ENCODE data around the gene CEP170B. TPM values are rescaled to one million over a fixed set of nuclear protein-coding genes. Genes with fewer than 3 reads are reported as not detected.

CEP170B gene
- total and polyA plus RNA-seq, 2 of the 13 experiments (the other 11 are each of a cell fraction or from before 2014, with no cell fraction given), result 4.3 to 8.8 TPM

- TF ChIP-seq CBX5 (CRISPR knock-in tag; IDR thresholded peaks at IDR 0.05; ENCODE audit: borderline replicate concordance) (no peak), ZNF720 (CRISPR knock-in tag; IDR thresholded peaks at IDR 0.05) (no peak), HNRNPUL1 (IDR thresholded peaks at IDR 0.05; ENCODE audit: low read depth, low read length) (no peak), ATF2 (CRISPR knock-in tag; IDR thresholded peaks at IDR 0.05) (no peak), ZNF776 (CRISPR knock-in tag; IDR thresholded peaks at IDR 0.05) (peak; percentile 82), ZMYM3 (CRISPR knock-in tag; IDR thresholded peaks at IDR 0.05) (no peak), TRIM22 (IDR thresholded peaks at IDR 0.05) (no peak), MTF2 (CRISPR knock-in tag; IDR thresholded peaks at IDR 0.05; ENCODE audit: borderline replicate concordance) (no peak), ESRRA (CRISPR knock-in tag; IDR thresholded peaks at IDR 0.05; ENCODE audit: low read depth) (0 out of 2 replicates have a peak, but pooled peaks have one; percentile 15), SAP130 (CRISPR knock-in tag; IDR thresholded peaks at IDR 0.05; ENCODE audit: low read depth) (peak; percentile 49)
- TF ChIP-seq, protein P1, sequence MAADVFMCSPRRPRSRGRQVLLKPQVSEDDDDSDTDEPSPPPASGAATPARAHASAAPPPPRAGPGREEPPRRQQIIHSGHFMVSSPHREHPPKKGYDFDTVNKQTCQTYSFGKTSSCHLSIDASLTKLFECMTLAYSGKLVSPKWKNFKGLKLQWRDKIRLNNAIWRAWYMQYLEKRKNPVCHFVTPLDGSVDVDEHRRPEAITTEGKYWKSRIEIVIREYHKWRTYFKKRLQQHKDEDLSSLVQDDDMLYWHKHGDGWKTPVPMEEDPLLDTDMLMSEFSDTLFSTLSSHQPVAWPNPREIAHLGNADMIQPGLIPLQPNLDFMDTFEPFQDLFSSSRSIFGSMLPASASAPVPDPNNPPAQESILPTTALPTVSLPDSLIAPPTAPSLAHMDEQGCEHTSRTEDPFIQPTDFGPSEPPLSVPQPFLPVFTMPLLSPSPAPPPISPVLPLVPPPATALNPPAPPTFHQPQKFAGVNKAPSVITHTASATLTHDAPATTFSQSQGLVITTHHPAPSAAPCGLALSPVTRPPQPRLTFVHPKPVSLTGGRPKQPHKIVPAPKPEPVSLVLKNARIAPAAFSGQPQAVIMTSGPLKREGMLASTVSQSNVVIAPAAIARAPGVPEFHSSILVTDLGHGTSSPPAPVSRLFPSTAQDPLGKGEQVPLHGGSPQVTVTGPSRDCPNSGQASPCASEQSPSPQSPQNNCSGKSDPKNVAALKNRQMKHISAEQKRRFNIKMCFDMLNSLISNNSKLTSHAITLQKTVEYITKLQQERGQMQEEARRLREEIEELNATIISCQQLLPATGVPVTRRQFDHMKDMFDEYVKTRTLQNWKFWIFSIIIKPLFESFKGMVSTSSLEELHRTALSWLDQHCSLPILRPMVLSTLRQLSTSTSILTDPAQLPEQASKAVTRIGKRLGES (CRISPR knock-in tag; IDR thresholded peaks at IDR 0.05; ENCODE audit: borderline replicate concordance), result no peak
- TF ChIP-seq, protein P2, sequence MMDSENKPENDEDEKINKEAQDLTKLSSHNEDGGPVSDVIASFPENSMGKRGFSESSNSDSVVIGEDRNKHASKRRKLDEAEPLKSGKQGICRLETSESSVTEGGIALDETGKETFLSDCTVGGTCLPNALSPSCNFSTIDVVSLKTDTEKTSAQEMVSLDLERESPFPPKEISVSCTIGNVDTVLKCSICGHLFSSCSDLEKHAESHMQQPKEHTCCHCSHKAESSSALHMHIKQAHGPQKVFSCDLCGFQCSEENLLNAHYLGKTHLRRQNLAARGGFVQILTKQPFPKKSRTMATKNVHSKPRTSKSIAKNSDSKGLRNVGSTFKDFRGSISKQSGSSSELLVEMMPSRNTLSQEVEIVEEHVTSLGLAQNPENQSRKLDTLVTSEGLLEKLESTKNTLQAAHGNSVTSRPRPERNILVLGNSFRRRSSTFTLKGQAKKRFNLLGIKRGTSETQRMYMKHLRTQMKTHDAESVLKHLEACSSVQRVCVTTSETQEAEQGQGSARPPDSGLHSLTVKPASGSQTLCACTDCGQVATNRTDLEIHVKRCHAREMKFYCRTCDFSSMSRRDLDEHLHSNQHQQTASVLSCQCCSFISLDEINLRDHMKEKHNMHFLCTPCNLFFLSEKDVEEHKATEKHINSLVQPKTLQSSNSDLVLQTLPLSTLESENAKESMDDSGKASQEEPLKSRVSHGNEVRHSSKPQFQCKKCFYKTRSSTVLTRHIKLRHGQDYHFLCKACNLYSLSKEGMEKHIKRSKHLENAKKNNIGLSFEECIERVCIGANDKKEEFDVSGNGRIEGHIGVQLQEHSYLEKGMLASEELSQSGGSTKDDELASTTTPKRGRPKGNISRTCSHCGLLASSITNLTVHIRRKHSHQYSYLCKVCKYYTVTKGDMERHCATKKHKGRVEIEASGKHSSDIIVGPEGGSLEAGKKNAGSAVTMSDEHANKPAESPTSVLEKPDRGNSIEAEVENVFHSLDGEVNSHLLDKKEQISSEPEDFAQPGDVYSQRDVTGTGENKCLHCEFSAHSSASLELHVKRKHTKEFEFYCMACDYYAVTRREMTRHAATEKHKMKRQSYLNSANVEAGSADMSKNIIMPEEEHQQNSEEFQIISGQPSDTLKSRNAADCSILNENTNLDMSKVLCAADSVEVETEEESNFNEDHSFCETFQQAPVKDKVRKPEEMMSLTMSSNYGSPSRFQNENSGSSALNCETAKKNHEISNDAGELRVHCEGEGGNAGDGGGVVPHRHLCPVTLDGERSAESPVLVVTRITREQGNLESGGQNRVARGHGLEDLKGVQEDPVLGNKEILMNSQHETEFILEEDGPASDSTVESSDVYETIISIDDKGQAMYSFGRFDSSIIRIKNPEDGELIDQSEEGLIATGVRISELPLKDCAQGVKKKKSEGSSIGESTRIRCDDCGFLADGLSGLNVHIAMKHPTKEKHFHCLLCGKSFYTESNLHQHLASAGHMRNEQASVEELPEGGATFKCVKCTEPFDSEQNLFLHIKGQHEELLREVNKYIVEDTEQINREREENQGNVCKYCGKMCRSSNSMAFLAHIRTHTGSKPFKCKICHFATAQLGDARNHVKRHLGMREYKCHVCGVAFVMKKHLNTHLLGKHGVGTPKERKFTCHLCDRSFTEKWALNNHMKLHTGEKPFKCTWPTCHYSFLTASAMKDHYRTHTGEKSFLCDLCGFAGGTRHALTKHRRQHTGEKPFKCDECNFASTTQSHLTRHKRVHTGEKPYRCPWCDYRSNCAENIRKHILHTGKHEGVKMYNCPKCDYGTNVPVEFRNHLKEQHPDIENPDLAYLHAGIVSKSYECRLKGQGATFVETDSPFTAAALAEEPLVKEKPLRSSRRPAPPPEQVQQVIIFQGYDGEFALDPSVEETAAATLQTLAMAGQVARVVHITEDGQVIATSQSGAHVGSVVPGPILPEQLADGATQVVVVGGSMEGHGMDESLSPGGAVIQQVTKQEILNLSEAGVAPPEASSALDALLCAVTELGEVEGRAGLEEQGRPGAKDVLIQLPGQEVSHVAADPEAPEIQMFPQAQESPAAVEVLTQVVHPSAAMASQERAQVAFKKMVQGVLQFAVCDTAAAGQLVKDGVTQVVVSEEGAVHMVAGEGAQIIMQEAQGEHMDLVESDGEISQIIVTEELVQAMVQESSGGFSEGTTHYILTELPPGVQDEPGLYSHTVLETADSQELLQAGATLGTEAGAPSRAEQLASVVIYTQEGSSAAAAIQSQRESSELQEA (CRISPR knock-in tag; IDR thresholded peaks at IDR 0.05; ENCODE audit: not compliant biosample characterization), result peak; percentile 84
- TF ChIP-seq, protein P3, sequence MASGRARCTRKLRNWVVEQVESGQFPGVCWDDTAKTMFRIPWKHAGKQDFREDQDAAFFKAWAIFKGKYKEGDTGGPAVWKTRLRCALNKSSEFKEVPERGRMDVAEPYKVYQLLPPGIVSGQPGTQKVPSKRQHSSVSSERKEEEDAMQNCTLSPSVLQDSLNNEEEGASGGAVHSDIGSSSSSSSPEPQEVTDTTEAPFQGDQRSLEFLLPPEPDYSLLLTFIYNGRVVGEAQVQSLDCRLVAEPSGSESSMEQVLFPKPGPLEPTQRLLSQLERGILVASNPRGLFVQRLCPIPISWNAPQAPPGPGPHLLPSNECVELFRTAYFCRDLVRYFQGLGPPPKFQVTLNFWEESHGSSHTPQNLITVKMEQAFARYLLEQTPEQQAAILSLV (CRISPR knock-in tag; IDR thresholded peaks at IDR 0.05; ENCODE audit: borderline replicate concordance), result 0 out of 2 replicates have a peak, but pooled peaks have one; percentile 49
Observed at GRCh38 chr14:104864267-104865080, 594 bp upstream of the CEP170B start (continued).
